GM19324 (cell line): Measurements from ENCODE around the gene PDXP.
"Not testable (repeated sequence)": the region's sequence is repeated elsewhere in the genome, so short reads cannot be mapped to it uniquely, and the experiment has no call there.

Experiments
- ATAC-seq: cut with Tn5 transposase; IDR thresholded peaks from one replicate; pipeline ENCODE4 v1.9.1; 2021; ENCODE audit warnings: mild to moderate bottlenecking, moderate library complexity; ENCODE audit not compliant: unreplicated experiment, low FRiP score

PDXP gene

DNA sequence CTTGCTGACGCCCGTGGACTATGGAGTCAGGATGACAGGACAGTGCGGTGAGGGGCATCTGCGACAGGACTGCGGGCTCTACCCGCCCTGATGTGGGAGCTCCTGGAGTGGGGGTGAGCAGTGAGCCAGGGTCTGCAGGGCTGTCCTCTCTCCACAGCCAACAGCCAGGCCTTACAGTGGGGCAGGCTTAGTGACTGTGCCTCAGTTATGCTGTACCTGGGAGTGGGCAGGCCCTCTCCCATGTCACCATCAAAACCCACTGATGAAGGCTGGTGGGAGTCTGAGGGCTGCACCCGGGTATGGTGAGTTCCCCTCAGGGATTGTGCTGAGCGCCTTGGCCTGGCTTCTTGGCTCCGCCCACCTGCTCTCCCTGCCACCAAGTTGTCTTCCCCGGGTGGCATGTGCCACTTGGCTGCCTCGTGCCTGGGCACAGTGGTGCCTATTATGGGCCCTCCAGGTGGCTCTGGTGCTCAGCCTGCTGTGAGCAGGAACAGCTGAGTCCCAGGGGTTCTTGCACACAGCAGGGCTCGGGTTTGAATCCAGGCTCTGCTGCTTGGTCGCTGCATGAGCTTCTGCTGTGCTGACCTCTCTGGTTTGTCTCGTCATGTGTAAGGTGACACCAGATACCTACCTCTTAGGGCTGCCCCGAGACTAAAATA is 34.2 kb downstream of the PDXP start:
- no peak for ATAC-seq

DNA sequence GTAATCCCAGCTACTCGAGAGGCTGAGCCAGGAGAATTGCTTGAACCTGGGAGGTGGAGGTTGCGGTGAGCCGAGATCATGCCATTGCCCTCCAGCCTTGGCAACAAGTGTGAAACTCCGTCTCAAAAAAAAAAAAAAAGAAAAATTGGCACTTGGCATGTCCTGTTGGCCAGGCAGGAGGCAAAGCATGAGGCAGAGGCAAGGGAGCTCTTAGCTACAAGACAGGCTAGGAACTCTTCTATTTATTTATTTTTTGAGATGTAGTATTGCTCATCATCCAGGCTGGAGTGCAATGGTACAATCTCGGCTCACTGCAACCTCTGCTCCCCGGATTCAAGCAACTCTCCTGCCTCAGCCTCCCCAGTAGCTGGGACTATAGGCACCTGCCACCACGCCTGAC is 35.6 kb downstream of the PDXP start:
- not testable (repeated sequence) for ATAC-seq

DNA sequence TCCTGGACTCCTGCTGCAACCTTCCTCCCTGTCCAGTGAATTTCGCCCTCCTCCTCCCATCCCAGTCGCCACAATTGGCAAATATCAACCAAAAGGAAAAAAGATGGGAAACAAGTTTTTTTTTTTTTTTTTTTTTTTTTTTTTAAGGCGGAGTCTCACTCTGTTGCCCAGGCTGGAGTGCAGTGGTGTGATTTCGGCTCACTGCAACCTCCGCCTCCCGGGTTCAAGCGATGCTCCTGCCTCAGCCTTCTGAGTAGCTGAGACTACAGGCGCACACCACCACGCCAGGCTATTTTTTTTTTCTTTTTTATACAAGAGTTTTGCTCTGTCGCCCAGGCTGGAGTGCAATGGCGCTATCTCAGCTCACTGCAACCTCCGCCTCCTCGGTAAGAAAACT is 37.7 kb downstream of the PDXP start:
- not testable (repeated sequence) for ATAC-seq

DNA sequence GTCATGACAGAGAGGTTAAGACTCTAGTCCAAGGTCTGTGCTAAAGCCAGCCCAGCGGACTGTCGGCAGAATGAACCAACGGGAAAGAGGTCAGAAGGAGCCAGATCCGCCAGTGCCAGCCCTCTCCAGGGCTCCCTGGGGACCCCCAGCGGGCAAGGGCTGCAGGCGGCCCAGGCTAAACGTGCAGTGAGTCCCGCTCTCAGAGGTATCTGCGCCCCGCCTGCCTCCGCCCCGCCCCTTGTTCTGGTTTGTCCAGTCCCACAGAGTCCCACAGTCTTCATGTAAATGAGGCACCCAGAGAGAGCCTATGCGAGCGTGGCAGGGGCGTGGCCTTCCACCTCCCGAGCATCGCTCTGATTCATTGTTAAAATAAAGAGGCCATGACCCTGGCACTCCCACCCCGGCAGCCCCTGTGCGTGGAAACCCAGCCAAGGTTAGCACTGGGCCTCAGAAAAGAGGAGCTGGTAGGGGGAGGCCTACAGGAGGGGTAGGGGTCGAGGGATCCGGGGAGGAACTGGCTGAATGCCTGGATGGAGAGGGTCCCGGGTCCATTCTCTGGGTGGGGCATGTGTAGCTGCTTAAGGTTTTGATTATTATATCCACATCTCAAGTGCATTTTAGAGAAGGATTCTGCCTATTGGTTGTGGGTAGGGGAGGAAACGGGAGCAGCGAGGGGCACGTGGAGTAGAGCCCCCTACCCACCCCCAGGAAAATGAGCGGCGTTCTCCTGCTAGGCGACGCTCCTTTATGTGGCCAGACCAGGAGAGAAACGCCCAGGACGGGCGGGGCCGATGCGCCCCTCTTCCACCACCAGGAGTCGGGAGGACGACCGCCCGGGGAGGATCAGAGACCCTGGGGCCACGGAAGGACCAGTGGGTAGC is 38.4 kb downstream of the PDXP start, which contains the start of gene TRIOBP:
Gene TRIOBP, plus strand, starts transcription at position 392 of the 881 bp plus-strand sequence. CDS start 4,318 bp downstream, outside the sequence.
- no peak for ATAC-seq

DNA sequence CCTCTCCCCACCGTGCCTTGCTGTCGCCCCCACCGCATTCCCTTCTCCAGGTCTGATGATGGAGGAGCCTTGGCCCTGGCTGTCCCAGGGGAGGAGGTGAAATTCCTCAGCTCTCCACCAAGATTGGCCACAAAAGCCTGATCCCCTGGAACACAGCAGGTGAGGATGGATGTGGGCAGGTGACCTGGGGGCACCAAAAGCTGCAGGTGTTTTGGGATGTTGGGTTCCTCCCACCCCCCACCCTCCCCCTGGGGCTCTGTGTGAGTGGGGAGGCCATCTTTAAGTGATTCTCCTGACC is 39.0 kb downstream of the PDXP start:
- ATAC-seq: no peak

DNA sequence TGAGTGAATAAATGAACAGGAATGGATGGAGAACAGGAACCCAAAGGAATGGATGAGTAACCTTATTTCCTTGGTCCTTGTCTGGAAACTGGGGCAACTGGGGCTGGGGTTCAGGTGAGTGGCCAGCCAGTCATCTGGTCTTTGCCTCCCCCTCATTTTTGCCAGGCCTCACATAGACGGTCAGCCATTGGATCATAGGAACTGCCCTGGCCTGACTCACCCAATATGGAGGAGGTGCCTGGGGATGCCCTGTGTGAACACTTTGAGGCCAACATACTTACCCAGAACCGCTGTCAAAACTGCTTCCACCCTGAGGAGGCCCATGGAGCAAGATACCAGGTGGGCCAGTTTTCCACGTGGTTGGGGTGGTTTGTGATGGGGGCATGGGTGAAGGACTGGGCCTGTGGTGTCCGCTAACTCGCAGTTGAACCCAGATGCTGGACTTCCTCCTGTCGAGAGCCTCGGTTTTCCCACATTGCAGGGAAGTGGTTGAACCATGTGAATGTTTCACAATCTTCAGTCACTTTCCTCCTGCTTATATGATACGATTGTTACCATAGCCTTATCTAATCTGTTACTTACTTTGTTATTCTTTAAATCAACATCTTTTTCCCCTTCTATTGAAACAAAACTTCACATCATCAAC is 42.7 kb downstream of the PDXP start:
- no peak for ATAC-seq

DNA sequence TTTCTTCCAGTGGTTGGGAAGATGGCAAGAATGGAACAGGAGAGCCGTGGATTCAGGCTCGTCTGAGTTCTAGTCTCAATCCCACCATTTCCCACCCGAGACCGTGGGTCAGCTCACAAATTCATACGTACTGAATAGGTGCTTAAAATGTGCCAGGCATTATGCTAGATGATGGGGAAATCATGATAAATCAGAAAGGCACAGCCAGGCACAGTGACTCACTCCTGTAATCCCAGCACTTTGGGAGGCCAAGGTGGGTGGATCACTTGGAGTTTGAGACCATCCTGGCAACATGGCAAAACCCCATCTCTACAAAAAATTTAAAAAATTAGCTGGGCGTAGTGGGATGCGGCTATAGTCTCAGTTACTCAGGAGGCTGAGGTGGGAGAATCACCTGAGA is 45.4 kb downstream of the PDXP start:
- ATAC-seq: no peak

DNA sequence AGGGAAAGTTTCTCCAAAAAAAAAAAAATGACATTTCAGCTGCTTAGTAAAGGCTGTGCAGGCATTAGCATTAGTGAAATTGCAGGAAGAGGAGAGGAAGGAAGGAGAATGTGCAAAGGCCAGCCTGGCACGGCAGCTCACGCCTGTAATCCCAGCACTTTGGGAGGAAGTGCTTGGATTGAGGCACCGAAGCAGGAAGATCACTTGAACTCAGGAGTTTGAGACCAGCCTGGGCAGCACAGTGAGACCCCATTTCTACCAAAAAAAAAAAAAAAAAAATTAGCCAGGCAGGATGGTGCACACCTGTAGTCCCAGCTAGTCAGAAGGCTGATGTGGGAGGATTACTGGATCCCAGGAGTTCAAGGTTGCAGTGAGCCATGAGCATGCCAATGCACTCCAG is 46.1 kb downstream of the PDXP start:
- no peak for ATAC-seq

DNA sequence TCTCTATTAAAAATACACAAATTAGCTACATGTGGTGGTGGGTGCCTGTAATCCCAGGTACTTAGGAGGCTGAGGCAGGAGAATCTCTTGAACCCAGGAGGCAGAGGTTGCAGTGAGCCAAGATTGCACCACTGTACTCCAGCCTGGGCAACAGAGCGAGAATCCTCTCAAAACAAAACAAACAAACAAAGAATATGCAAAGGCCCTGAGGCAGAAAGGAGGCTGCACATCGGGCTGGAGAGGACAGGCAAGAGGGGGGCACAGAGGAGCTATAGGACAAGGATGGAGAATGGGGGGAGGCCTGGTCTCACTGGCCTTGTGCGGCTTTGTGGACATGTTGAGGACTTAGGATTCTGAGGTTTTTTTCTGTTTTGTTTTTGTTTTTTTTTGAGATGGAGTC is 46.7 kb downstream of the PDXP start:
- ATAC-seq: no peak

DNA sequence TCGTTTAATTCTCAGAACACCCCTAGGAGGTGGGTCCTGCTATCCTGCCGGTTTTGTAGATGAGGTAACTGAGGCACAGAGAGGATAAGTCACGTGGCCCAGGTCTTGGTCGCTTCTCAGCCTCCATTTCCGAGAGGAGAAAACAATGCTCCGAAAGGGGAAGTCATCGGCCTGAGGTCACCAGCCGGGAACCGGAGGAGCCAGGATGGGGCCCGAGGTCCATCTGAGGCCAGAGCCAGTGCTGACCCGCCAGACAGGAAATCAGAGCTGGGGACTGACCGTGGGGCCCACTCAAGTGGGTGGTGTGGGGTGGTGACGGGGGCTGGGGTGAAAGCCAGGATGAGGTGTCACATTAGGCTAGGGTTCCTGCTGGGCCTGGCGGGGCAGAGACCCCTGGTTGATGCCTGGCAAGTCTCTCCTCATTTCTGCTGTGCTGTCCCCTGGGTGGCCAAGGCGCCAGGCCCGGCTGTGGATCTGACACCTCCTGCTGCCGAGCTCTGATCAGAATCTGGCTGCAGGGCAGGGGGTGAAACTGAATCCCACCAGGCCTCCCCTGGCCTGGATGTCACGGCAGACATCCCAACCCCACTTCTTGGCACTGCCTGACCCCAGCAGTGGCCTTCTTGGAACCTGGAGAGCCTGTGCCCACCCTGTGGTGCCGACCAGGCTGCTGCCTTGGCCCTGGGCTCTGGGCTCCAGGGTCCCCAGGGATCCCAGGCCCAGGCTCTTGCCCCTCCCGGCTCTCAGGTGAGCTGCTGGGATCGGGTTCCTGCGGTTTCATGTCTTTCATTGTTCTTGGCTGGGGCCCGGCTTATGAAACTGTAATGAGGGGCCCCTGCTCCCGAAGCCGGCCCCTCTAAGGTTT is 50.3 kb downstream of the PDXP start:
- no peak for ATAC-seq

DNA sequence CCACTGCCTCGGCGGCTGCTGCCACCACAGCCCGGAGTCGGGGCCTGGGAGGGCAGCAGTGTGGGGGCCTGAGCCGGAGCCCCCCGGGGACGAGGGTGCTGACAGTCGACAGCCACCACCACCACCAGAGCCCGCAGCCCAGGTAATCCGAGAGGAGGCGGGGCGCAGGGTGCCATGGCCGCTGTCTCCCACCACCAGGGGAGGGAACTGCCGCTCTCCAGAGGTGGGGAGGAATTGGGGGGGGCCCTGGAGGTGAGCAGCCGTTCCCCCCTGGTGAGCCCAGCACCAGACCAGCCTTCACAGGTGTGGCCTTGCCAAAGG is 50.9 kb downstream of the PDXP start:
- no peak for ATAC-seq

DNA sequence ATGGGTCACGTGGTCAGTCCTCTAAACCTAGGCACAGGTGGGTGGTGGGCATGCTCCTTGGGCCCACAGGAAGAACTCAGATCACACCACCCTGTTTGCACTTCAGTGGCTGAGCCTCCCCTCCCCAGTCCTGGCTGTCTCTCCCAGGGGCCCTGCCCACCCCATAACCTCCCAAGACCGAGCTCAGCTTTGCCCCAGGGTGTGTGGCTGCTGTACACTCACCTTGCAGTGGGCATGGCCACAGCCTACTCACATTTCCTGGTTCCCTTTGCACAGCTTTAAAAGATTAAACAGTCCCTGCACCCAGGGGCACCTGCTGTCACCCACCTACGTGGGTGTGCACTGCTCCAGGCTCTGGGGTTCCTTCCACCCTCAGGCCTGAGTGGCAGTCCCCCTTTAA is 52.2 kb downstream of the PDXP start:
- ATAC-seq: no peak

DNA sequence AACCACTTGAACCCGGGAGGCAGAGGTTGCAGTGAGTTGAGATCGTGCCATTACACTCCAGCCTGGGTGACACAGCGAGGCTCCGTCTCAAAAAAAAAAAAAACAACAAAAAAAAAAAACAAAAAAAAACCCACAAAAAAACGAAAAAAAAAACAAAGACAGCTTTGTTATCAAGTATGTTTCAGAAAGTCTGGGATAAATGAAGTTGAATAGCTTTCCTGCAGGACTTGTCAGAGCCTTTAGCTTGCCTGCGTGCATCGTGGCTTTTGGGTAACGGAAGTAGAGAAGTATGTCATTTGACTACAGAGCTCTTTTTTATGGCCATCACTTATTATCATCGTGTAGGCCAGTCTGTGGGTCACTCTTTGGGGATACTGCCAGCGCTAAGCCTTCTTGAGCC is 53.0 kb downstream of the PDXP start:
- ATAC-seq: no peak

DNA sequence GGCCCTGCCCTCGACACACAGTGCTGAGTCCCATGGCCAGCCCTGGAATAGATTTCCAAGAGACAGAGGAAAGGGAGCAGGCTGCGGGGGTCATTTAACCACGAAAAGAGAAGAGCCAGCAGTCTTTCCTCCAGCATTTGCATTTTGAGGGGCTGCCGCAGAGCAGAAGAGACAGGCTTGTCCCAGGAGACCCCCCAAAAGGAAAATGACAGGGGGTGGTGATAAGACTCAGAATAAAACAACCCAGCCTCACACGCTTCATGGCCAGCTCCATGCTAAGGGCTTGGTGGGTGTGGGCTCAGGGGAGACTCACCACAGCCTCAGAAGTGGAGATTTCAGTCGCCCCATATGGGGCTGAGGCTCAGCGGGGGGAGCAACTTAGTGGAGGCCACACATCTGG is 55.2 kb downstream of the PDXP start:
- no peak for ATAC-seq

DNA sequence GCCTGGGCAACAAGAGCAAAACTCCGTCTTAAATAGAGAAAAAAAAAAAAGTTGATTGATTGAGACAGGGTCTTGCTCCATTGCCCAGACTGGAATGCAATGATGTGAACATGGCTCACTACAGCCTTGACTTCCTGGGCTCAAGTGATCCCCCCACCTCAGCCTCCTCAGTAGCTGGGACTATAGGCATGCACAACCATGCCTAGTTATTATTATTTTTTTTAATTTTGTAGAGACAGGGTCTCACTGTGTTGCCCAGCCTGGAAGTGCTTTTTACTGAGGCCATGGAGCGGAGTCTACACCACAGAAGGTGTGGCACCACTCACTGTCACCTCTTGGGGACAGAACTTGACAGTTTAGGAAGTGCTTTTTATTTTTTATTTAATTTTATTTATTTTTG is 56.1 kb downstream of the PDXP start:
- ATAC-seq: no peak

DNA sequence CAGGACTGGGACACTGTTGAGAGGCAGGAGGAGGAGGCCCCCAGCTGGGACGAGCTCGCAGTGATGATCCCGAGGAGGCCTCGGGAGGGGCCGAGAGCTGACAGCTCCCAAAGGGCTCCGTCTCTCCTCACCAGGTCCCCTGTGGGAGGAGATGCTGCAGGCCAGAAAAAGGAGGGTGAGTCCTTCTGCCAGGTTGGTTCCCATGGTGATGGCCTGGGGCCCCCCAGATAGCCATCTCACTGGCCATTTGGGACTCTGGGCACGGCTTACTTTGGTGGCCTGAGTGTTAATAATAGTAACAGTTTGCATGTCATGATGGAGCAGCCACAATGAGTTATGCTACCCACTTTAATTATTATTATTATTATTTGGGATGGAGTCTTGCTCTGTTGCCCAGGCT is 57.2 kb downstream of the PDXP start:
- no peak for ATAC-seq
